ENCODE data around the gene GTF3C1.
"Not testable (repeated sequence)": the region's sequence is repeated elsewhere in the genome, so short reads cannot be mapped to it uniquely, and the experiment has no call there.

GTF3C1 gene
- 108 to 121 reads per million in 2 donors for total RNA-seq

- DNase-seq = peak; percentile 98 to 100 (median 100)
Observed at GRCh38 chr16:27549746-27550581, at the start of gene GTF3C1, which contains the start of gene KATNIP. Gene GTF3C1, minus strand, starts transcription at chr16:27549913. Its CDS starts 23 bp downstream, at chr16:27549890. Gene KATNIP, plus strand, starts transcription at chr16:27550144. Its CDS starts 27 bp downstream, at chr16:27550171.

GRCh38 chr16:27598931-27599565 lies 49.3 kb upstream of the GTF3C1 start:
- DNase-seq = no peak

GRCh38 chr16:27598220-27598619 lies 48.5 kb upstream of the GTF3C1 start:
- no peak for DNase-seq

- no peak for DNase-seq
Observed at GRCh38 chr16:27597361-27597760, 47.6 kb upstream of the GTF3C1 start.

GRCh38 chr16:27596411-27596810 lies 46.7 kb upstream of the GTF3C1 start:
- no peak for DNase-seq

- no peak for DNase-seq
Observed at GRCh38 chr16:27595993-27596392, 46.3 kb upstream of the GTF3C1 start.

GRCh38 chr16:27595475-27595874 lies 45.8 kb upstream of the GTF3C1 start:
- no peak for DNase-seq

- DNase-seq = no peak
Observed at GRCh38 chr16:27591837-27592236, 42.1 kb upstream of the GTF3C1 start.

- no peak for DNase-seq
Observed at GRCh38 chr16:27588057-27588456, 38.3 kb upstream of the GTF3C1 start.

GRCh38 chr16:27586711-27587110 lies 37.0 kb upstream of the GTF3C1 start:
- no peak for DNase-seq

- no peak for DNase-seq
Observed at GRCh38 chr16:27585200-27585599, 35.5 kb upstream of the GTF3C1 start.

GRCh38 chr16:27583634-27584033 lies 33.9 kb upstream of the GTF3C1 start:
- no peak for DNase-seq

GRCh38 chr16:27582883-27583282 lies 33.2 kb upstream of the GTF3C1 start:
- no peak for DNase-seq

- DNase-seq = no peak
Observed at GRCh38 chr16:27579087-27579980, 29.6 kb upstream of the GTF3C1 start.

GRCh38 chr16:27576729-27577128 lies 27.0 kb upstream of the GTF3C1 start:
- no peak for DNase-seq

- DNase-seq = no peak
Observed at GRCh38 chr16:27572711-27573110, 23.0 kb upstream of the GTF3C1 start.

GRCh38 chr16:27571433-27572326 lies 22.0 kb upstream of the GTF3C1 start:
- no peak for DNase-seq

GRCh38 chr16:27570986-27571385 lies 21.3 kb upstream of the GTF3C1 start:
- not testable (repeated sequence) for DNase-seq

GRCh38 chr16:27568077-27568476 lies 18.4 kb upstream of the GTF3C1 start:
- DNase-seq = no peak

- DNase-seq = no peak
Observed at GRCh38 chr16:27566417-27566816, 16.7 kb upstream of the GTF3C1 start.

GRCh38 chr16:27564224-27564623 lies 14.5 kb upstream of the GTF3C1 start:
- DNase-seq = no peak

GRCh38 chr16:27561216-27561615 lies 11.5 kb upstream of the GTF3C1 start:
- DNase-seq = no peak
